HCT116 (cell line): ENCODE results near the gene LGALS9. TPM values are rescaled to one million over a fixed set of nuclear protein-coding genes. Genes with fewer than 3 reads are reported as not detected.
"Not testable (repeated sequence)": the region's sequence is repeated elsewhere in the genome, so short reads cannot be mapped to it uniquely, and the experiment has no call there.

ENCODE experiments used
- ATAC-seq: fragments of 200-7000 bp; cut with Tn5 transposase; 2 replicates; pipeline ENCODE4 v1.9.1; 2020; ENCODE audit warnings: mild to moderate bottlenecking, moderate library complexity
- BruUV-seq: library from RNA; stranded (reverse); fragments of 400-500 nt; replicated peaks from 2 replicates; lab custom pipeline; 2021; lab: Mats Ljungman, UMichigan
- CTCF ChIA-PET: fragments of 300-600 bp; sonication (Branson Sonifier 250); formaldehyde crosslinking; loops from one replicate; lab custom pipeline; 2021; ENCODE audit warnings: antibody characterized with exemption; lab: Charles Lee
- POLR2A ChIA-PET: fragments of 300-600, 350-600 bp; sonication (Branson Sonifier 250); formaldehyde crosslinking; loops from one replicate; lab custom pipeline; 2021; ENCODE audit warnings: antibody characterized with exemption; lab: Charles Lee
- RAD21 ChIA-PET, 2 experiments: fragments of 300-600 bp; sonication (Branson Sonifier 250); formaldehyde crosslinking; loops; one replicate each; lab custom pipeline; 2023; ENCODE audit warnings: low total read pairs in 2 of 2; ENCODE audit not compliant: uncharacterized antibody in 2 of 2, unreplicated experiment in 2 of 2, low non-redundant PET in 1 of 2; lab: Charles Lee
- DNase-seq: peaks from one replicate; pipeline ENCODE4 v3.0.0-alpha.2; 2010; ENCODE audit warnings: low read depth, low spot score
- H2AFZ ChIP-seq: fragments of 200-600 bp; shearing (Covaris generic), sonication (generic); 2 replicates; pipeline ENCODE4 v1.6.1; 2017; ENCODE audit warnings: low read depth, mixed run types, mixed read lengths, antibody characterized with exemption, low read length; ENCODE audit not compliant: poor library complexity, severe bottlenecking
- H3K27ac ChIP-seq: 2 replicates; pipeline ENCODE4 v1.5.1; 2012; ENCODE audit warnings: low read depth, low read length
- H3K27me3 ChIP-seq: fragments of 200-600 bp; sonication (generic); 2 replicates; pipeline ENCODE4 v1.6.1; 2016; ENCODE audit warnings: mixed run types, low read length, mixed read lengths; ENCODE audit not compliant: insufficient read depth
- H3K36me3 ChIP-seq, 2 experiments: fragments of 200-500 bp in 1 of 2; fragments of 200-600 bp in 1 of 2; sonication (Bioruptor generic) in 1 of 2; sonication (generic) in 1 of 2; 2 replicates each; pipeline versions ENCODE4 v1.5.1 to v1.6.1; 2014 to 2016; ENCODE audit warnings: low read length in 2 of 2, inconsistent platforms in 1 of 2, mixed read lengths in 1 of 2, mixed run types in 1 of 2; ENCODE audit not compliant: insufficient read depth in 2 of 2, control insufficient read depth in 1 of 2
- H3K4me1 ChIP-seq, 2 experiments: fragments of 200-600 bp in 1 of 2; sonication (generic) in 1 of 2; 2 replicates each; pipeline versions ENCODE4 v1.5.1 to v1.6.1; 2012 to 2017; ENCODE audit warnings: low read length in 2 of 2, inconsistent platforms in 1 of 2, mild to moderate bottlenecking in 1 of 2, mixed read lengths in 1 of 2, mixed run types in 1 of 2, moderate library complexity in 1 of 2; ENCODE audit not compliant: insufficient read depth in 2 of 2, control insufficient read depth in 1 of 2
- H3K4me2 ChIP-seq: fragments of 200-600 bp; sonication (generic); 2 replicates; pipeline ENCODE4 v1.6.1; 2017; ENCODE audit warnings: mixed run types, low read length, mixed read lengths
- H3K4me3 ChIP-seq, 2 experiments: fragments of 200-600 bp in 1 of 2; sonication (generic) in 1 of 2; replicated peaks in 1 of 2; 2 replicates each; pipeline ENCODE4 v1.5.1; 2011 to 2016; ENCODE audit warnings: low read length in 2 of 2, control low read depth in 1 of 2, low read depth in 1 of 2, mild to moderate bottlenecking in 1 of 2, mixed read lengths in 1 of 2, mixed run types in 1 of 2
- H3K79me2 ChIP-seq: fragments of 200-600 bp; sonication (generic); 2 replicates; pipeline ENCODE4 v1.6.1; 2017; ENCODE audit warnings: mild to moderate bottlenecking, mixed run types, low read length, moderate library complexity, mixed read lengths; ENCODE audit not compliant: insufficient read depth
- H3K9ac ChIP-seq: fragments of 200-600 bp; sonication (generic); 2 replicates; pipeline ENCODE4 v1.6.1; 2016; ENCODE audit warnings: low read length, mixed read lengths
- H3K9me2 ChIP-seq: fragments of 200-600 bp; sonication (generic), shearing (Covaris generic); 2 replicates; pipeline ENCODE4 v1.6.1; 2017; ENCODE audit warnings: mixed run types, mild to moderate bottlenecking, moderate library complexity; ENCODE audit not compliant: insufficient read depth
- H3K9me3 ChIP-seq, 2 experiments: fragments of 200-500 bp in 1 of 2; fragments of 200-600 bp in 1 of 2; sonication (Bioruptor generic) in 1 of 2; sonication (generic) in 1 of 2; 2 replicates each; pipeline ENCODE4 v1.6.1; 2014 to 2017; ENCODE audit warnings: low read length in 2 of 2, mixed read lengths in 2 of 2, inconsistent platforms in 1 of 2, low read depth in 1 of 2, mild to moderate bottlenecking in 1 of 2, mixed run types in 1 of 2, moderate library complexity in 1 of 2; ENCODE audit not compliant: control insufficient read depth in 1 of 2, insufficient read depth in 1 of 2
- H4K20me1 ChIP-seq: fragments of 200-600 bp; sonication (generic), shearing (Covaris generic); 2 replicates; pipeline ENCODE4 v1.6.1; 2017; ENCODE audit warnings: mixed run types, mild to moderate bottlenecking, moderate library complexity; ENCODE audit not compliant: insufficient read depth
- CTCF ChIP-seq, 3 experiments: fragments of 200-600 bp in 1 of 3; sonication (generic) in 1 of 3; IDR thresholded peaks in 2 of 3; conservative IDR thresholded peaks in 1 of 3; 2 replicates each; pipeline ENCODE4 v1.5.1; 2012 to 2017; ENCODE audit warnings: low read depth in 2 of 3, low read length in 2 of 3, antibody characterized with exemption in 1 of 3, borderline replicate concordance in 1 of 3, control low read depth in 1 of 3, mild to moderate bottlenecking in 1 of 3, mixed read lengths in 1 of 3, mixed run types in 1 of 3, moderate library complexity in 1 of 3; ENCODE audit not compliant: insufficient read depth in 1 of 3
- RAD21 ChIP-seq: IDR thresholded peaks from 2 replicates; pipeline ENCODE4 v1.6.1; 2012; ENCODE audit warnings: low read depth, mild to moderate bottlenecking
- SP1 ChIP-seq: IDR thresholded peaks from 2 replicates; pipeline ENCODE4 v1.6.1; 2012; ENCODE audit warnings: low read depth
- SRF ChIP-seq: IDR thresholded peaks from 2 replicates; pipeline ENCODE4 v1.6.1; 2012; ENCODE audit warnings: low read depth
- intact Hi-C: fragments of 100-400 bp; cut with micrococcal nuclease; formaldehyde crosslinking; loops from 2 replicates; pipeline ENCODE4 v1.10.0; 2022
- total RNA-seq: library from RNA; stranded (reverse); gene quantifications from one replicate; pipeline ENCODE4 v1.2.1, GENCODE V29; 2021; ENCODE audit not compliant: unreplicated experiment

Gene LGALS9
- total RNA-seq, 1 experiment from 2014 or later = 1.9 TPM

GRCh38 chr17:27651411-27652345 is 20.7 kb downstream of the LGALS9 start:
- peaks cover 3 to 9% of the 10 kb centered on the region in 2 experiments; a peak in 2 of 4 replicates for H3K4me1 ChIP-seq
- H3K9me2 ChIP-seq = no peaks in the 10 kb centered on the region
- intact Hi-C loops = loop anchor here (1.0 to 5.0 kb wide), 4 partner anchors 42 to 404 kb away; no protein-coding TSS in a partner anchor
- BruUV-seq = no TSS peak
- H3K9me3 ChIP-seq = no peaks in the 10 kb centered on the region
- H3K79me2 ChIP-seq = no peaks in the 10 kb centered on the region
- no peak for TF ChIP-seq SP1
- TF ChIP-seq CTCF (IDR thresholded peaks at IDR 0.05 in 2 of 3, conservative IDR thresholded peaks at IDR 0.05 in 1 of 3; ENCODE audit: borderline replicate concordance in 1 of 3, insufficient read depth in 1 of 3, low read depth in 2 of 3, low read length in 2 of 3) = peak; percentile 69 to 78 (median 78)
- TF ChIP-seq SRF = no peak
- TF ChIP-seq RAD21 = peak; percentile 70
- H3K36me3 ChIP-seq = no peaks in the 10 kb centered on the region
- DNase-seq (no peak), ATAC-seq (peak; percentile 53)
- no peak overlapping the region for H3K9ac ChIP-seq
- H3K27ac ChIP-seq = no peak overlapping the region
- H3K27me3 ChIP-seq = no peaks in the 10 kb centered on the region
- no peak overlapping the region for H3K4me2 ChIP-seq
- no peak overlapping the region for H3K4me3 ChIP-seq
- no peaks in the 10 kb centered on the region for H4K20me1 ChIP-seq
- ChIA-PET CTCF (interaction anchor here (0.7 to 2.3 kb wide), 4 partner anchors 12 to 416 kb away, joined by 3 to 16 read pairs (median 9); no protein-coding TSS in a partner anchor), RAD21 (interaction anchor here in 1 of 2 experiments (0.7 kb wide), 1 partner anchor 185 kb away, joined by 12 read pairs; no protein-coding TSS in a partner anchor), POLR2A (no interaction called here)
- no peak overlapping the region for H2AFZ ChIP-seq

GRCh38 chr17:27653449-27653971 is 22.5 kb downstream of the LGALS9 start:
- intact Hi-C loops = loop anchor here (5.0 kb wide), 2 partner anchors 301 to 406 kb away; no protein-coding TSS in a partner anchor
- H3K4me2 ChIP-seq, H3K36me3 ChIP-seq, DNase-seq, H3K79me2 ChIP-seq, H2AFZ ChIP-seq, H3K4me3 ChIP-seq, H3K9me3 ChIP-seq, H3K9me2 ChIP-seq, POLR2A ChIA-PET, H3K9ac ChIP-seq, H4K20me1 ChIP-seq, H3K27me3 ChIP-seq, BruUV-seq, H3K27ac ChIP-seq, H3K4me1 ChIP-seq, ATAC-seq: not testable (repeated sequence)
- ChIA-PET RAD21 (interaction anchor here in 1 of 2 experiments (1.2 kb wide), 1 partner anchor 418 kb away, joined by 4 read pairs; no protein-coding TSS in a partner anchor), CTCF (interaction anchor here (1.2 to 3.1 kb wide), 5 partner anchors 25 to 226 kb away, joined by 3 to 76 read pairs (median 9); no protein-coding TSS in a partner anchor)
